ENCODE data around the gene RASA3.
"Not testable (repeated sequence)": the region's sequence is repeated elsewhere in the genome, so short reads cannot be mapped to it uniquely, and the experiment has no call there.

RASA3 gene

DNA sequence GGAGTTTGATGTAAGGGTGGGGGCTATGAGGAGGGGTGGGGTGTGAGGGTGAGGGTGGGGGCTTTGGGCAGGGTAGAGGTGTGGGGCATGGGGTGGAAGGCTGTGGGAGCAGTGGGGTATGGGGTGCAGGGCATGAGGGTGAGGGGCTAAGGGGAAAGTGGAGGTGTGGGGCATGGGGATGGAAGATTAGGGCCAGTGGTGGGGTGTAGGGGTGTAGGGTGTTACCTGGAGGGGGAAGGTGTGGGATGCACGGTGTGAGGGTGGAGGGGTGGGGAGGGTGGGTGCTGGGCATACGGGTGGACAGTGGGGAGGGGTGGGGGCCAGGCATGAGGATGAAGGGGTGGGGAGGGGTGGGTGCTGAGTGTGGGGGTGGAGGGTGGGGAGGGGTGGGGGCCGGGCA lies 22.9 kb upstream of the RASA3 start:
- no peak for DNase-seq

DNA sequence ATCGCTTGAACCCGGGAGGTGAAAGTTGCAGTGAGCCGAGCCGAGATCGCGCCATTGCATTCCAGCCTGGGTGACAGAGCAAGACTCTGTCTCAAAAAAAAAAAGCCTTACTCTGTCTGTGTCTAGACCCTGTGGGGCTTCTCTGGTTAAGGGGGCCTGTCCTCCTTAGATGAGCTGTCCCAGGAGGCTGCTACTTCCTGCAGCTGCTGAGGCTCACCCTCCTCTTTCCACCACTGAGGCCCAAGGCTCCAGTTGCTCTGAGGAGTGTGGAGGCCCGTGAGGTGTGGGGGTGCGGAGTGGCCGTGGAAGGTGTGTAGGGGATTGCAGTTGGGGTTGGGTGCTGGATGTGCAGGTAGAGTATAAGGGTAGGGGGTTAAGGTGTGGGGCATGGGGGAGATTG lies 22.1 kb upstream of the RASA3 start:
- DNase-seq, result no peak

DNA sequence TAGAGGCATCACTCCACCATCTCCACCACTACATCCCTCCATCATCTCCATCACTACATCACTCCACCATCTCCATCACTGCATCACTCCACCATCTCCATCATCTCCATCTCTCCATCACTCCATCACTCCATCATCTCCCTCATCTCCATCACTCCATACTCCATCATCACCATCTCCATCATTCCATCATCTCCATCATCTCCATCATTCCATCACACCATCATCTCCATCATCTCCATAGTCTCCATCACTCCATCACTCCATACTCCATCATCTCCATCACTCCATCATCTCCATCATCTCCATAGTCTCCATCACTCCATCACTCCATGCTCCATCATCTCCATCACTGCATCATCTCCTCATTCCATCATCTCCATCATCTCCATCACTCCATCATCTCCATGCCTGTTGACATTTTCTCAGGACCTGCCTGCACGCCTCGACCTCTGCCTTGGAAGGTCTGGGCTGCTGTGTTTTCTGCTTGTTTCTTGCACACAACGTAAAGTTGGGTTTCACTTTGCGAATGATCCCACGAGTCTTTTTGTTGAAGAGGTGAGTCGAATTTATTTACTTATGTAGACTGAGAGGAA lies 21.2 kb upstream of the RASA3 start:
- DNase-seq, result no peak

DNA sequence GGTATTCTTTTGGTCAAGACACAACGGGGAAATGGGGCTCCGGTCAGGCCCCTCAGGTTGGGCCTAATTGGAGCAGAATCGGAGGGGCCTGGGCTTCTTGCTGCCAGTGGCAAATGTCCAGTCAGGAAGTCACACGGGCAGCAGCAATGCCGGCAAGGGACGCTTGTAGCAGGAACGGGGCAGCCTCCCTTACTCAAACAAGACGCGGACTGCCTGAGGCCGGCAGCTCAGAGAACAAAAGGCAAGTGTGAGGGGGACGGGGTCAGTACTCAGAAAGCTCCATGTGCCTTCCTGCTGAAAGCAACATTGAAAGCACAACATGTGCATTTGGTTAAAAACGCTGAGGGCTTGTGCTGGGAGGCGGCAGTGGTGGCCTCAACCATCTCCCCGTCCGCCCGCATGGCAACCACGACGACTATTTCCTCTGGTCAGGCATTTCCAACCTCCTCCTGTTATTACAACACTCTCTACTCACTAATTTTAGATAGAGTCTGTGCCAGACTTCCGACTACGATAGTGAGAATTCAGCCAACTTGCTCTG lies 20.5 kb upstream of the RASA3 start:
- DNase-seq, result no peak

DNA sequence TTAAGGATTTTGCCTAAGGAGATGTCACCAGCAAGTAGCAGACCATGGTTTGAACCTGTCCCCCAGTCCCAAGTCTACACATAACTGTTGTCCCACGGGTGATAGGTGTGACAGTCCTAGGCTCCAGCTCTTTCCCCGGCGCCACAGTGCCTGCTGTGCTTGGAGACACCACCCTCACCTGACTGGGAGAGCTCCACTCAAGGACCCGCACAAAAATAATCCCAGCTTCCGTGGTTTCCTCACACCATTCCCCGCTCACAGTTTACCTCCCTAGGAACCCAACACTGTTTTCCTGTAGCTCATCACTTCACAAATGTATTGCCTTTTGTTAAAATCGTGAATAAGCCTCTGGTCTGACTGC lies 19.8 kb upstream of the RASA3 start:
- DNase-seq, result no peak

DNA sequence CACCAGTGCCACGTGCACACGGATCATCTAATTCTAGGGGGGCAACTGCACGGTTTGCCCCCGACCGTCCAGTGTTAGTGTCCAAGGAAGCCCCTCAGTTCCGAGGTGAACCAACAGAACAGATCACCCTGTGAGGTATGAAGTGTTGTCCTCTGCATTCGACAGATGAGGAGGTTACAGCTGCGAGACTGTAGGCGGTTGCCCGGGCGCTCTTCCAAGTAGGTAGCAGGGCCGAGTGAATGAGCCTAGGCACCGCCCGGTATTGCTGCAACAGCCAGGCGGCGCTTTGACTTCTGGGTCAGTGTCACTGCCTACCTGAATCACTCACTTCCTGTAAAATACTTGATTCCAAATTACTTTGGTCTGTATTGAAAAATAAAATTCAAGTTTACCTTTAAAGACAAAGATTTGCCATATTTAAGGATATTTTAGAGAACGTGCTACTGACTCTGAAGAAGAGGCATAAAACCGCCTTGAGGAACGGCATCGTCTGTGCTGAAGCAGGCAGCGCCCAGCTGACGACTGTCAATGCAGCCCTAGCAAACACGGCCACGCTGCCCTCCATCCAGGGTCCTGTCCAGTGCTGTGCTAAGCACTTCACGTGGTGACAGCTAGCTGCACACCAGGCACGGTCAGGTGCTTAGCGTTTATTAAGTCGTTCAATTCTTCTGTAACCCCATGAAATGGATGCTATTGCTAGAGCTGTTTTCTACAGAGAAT lies 19.3 kb upstream of the RASA3 start:
- no peak for DNase-seq

DNA sequence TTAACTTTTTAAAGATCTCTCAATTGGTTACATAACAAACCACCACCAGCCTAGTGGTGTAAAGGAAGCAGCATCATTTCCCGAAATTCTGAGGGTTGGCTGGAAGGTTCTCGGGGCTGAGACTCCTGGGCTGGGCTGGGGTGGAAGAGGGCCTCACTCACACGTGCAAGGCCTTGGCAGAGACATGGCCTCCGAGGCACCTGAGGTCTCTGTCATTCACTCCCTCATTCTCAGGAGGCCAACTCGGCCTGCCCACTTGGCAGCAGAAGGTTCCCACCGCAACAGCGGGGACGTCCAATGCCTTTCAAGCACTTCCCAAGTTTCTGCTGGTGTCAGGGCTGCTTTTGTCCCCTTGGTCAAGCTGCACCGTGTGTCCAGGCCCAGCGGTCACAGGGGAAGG lies 18.6 kb upstream of the RASA3 start:
- DNase-seq, result no peak

DNA sequence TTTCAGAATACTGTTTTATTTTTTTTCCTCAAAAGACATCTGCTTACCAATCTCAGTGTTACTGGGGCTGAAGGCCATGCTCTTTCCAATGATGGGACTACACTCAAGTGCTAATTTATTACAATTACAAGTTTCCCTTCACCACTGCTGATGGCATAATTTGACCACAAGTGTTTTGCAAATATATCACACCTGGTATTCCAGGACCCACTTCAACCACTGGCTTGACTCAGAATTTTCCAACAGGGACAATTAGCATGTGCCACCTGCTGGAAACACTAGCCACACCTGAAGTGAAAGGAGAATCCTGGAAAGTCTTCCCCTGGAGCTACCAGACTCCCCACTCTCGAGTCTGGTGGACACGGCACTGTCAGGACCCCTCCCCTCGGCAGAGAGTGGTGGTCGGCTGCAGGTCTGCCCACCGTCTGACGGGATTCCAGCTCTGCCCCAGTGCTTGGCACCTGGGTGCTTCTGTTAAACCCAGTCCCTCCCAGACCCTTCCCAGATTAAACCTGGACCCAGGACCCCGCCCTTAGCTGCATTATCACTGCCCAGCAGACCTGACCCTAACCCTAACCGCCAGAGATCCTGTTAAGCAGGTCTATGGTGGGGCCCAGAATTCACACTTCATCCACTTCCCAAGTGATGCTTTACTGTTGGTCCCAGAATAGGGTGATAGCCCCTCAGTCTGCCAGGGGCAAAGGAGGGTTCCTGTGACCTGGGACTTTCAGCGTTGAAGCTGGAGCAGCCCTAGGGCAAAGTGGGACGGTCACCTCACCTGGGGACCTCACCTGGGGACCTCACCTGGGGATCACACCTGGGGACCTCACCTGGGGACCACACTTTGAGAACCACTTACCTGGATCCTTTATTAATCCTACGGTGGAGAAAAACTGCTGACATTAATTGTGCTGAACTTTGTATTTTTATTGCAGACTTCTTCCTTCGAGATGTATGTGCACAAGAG lies 17.6 kb upstream of the RASA3 start:
- no peak for DNase-seq

DNA sequence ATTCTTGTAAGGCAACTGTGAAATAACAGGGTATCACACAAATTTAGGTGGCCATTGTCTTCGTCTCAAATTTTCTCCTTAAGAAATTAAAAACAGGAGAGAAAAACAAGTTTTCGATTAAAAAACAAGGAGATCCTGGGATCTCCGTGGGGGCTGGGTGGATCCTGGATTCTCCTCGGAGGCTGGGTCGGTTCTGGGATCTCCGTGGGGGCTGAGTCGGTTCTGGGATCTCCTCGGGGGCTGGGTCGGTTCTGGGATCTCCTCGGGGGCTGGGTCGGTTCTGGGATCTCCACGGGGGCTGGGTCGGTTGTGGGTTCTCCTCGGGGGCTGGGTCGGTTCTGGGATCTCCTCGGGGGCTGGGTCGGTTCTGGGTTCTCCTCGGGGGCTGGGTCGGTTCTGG lies 16.5 kb upstream of the RASA3 start:
- not testable (repeated sequence) for DNase-seq

DNA sequence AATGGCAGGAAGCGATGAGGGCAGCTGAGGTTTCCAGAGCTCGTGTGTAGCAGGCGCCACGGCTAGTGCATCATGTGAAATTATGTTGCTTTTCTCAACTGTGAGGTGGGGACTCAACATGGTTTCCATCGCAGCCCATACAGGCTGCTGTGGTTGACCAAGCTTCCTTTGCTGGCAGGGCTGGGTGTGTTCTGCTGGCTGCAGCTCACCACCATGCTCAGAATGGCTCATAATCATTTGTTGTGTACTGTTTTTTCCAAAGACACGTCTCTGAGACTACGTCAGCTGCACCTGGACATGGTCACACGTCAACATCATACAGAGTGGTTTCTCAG lies 16.1 kb upstream of the RASA3 start:
- no peak for DNase-seq

DNA sequence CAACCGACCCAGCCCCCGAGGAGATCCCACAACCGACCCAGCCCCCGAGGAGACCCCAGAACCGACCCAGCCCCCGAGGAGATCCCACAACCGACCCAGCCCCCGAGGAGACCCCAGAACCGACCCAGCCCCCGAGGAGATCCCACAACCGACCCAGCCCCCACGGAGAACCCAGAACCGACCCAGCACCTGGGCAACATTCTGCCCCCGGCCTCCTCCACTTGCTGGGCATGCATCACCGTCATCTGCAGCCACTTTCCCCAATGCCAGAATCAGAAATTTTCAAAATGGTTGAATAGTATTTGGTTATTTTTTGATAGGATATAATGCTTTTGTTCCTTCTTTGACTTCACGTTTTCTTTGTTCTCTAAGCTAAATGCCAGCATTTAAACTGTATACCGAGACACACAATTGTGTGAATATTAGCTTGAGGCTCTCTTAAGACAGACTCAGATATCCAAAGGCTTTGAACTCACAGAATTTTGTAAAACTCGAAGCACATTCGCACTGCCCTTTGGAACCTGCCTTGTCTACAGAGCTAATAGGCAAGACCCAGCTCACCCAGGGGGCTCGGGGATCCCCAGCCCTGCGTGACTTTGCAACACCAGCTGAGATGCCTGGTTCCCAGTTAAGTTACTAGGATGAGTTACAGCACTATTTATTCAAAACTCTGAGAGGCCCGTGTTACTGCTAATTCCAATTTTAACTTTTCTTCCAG lies 15.5 kb upstream of the RASA3 start:
- DNase-seq, result no peak

DNA sequence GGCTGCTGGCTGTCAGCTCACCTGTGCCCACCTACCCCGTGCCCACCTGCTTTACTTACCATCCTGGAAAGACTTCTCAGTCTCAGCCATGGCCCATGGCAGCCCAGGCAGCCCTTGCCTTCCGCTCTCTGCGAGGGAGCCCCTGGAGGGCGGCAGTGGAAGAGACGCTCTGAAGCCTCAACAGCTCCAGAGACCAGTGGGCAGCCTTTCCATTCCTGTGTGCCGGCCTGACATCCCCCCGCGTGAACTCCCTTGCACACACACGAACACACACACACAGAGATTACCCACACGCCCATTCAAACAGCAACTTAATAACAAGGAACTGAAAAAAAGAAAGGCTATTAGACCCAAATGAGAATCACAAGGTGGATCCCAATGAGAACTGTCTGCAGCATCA lies 14.2 kb upstream of the RASA3 start:
- DNase-seq, result no peak

DNA sequence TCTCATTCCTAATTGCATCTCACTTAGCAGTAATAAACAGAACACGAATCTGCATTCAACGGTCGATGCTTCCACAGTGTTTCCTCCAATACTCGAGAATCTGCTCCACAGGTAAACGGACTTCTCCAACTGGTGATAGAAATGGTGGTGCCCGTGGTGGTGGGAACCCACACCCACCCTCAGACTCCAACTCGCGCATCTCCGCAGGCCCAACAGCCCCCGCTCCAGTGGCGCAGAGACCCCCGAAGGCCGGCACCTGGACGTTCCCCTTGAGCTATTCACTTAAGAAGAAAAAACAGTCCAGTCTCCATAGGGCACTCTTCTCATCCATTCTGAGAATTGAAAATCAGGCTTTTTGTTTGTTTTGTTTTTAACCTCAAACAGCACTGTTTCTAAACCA lies 13.8 kb upstream of the RASA3 start:
- DNase-seq, result no peak

DNA sequence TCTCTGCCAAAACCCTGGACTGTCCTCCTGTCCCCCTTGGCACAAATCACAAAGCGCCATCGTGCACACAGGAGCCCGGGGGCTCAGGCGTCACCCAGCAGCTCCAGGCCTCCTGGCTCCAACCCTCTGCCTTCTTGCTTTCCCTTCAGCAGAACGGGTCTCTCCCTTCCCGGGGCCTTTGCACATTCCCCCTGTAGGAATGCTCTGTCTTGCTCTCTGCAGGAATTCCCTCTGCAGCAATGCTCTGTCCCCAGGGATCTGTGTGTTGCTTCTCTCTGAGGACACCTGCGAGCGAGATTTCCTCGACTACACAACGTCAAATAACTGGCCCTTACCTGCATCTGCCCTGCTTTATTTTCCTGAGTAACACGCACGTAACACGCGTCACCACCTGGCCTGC lies 13.3 kb upstream of the RASA3 start:
- DNase-seq, result no peak

DNA sequence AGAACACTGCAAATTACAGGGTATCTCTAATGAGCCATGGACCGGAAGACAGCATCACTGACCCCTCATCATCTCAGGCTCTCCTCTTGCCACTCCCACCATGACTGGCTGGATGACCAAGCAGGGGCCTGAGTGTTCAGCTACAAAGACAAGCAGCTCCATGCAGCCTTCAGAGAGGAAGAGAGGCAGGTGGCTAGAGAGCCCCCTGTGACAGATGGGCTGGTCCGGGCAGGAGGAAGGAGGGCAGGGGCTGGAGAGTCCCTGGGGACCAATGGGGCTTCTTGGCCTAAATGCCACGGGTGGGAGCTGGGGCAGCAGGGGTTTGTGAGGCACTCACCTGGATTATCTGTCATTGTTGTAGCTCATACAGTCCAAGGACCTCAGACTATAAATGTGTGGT lies 12.8 kb upstream of the RASA3 start:
- no peak for DNase-seq

DNA sequence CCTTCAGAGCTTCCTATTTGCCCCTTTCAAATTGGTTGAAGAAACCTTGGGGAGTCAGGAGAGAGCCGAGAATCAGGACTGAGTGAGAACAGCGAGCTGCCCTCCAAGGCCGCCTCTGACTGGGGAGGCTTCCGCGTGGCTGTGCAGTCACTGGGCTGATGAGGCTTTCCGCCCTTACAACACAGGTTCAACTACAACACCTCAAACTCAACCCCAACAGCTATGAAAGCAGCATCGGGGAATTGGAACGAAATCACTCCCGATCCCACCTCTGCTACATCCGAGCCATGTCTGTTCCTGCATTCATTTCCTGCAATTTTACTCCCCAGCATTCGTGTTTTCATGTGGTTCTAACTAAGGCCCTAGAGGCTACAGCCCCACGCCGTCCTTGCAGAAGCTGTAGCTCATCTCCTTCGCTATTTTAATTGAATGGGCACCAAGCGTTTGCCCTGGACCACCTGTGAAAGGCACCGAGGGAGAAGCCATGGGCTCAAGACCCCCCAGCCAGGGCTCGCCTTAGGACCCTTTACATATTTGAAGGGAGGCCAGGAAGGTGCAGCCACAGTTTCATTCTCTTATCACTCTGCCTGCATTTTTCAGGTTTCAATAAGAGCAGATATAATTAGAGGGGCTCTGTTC lies 12.3 kb upstream of the RASA3 start:
- DNase-seq, result no peak

DNA sequence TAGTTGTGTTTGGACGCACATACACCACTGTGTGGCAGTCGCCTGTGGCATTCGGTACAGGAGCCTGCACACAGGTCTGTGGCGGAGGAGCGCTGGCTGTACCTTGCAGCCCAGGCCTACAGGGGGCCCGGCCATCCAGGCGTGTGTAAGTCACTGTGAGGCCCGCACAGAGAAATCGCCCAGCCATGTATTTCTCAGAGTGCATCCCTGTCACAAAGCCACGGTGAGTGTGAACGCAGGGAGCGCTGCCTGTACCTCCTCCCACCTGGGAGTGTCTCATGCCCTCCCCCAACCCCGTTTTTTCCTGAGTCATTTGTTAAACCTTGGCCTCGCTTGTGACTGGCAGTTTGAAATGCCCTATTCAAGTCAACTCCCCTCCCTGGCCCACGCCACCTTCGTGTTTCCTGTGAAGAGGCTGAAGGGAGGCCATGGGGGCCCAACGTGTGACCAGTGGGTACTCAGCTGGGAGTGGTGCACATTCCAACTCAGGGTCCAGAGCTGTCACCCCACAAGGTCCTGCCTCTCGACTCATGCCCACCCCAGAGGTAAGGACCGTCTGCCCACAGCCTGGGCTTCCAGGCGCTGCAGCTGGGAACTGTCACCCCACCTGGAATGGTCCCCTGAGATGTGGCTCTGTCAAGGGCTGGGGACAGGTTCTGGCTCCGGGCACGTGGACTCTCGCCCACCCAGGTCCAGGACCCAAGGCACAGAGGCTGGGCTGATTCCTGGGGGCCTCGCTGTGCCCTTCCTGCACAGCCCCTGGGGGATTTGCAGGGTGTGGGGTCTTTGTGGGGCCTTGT lies 11.6 kb upstream of the RASA3 start:
- no peak for DNase-seq

DNA sequence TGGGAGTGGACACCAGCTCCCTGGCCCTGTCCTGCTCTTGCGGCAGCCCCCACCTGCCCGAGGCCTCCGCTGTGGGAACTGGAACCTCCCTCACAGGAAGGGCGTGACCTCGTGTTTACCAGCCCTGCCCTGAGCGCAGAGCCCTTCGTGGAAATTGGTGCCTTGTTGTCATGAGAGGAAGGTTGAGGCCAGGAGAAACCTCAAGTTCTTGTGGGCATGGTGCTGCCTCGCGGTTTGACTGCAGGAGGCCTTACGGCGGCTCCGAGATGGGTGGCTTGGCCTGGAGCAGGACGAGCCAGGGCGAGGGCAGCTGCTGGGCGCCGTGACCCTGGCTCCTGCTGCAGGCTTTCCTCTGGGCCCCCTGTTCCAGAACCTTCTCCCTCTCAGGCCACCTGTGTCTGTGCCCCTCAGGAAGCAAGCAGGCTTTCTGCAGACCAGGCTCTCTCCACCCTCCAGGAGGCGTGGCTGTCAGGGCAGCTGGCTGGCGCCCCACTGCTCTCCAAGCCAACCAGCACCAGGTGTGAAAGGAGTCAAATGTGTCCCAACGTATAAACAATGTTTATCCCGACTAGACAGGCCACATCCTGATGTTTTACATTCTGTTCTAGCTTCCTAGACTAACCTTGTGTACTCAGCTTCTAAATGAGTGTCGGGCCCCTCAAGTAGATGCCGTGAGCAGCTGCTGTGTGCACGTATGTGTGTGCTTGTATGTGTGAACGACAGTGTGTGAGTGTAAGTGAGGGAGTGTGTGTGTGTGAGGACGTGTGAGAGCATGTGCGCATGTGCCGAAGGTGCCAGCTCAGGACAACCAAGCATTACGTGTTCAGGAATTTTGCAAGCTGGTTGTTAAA lies 10.4 kb upstream of the RASA3 start:
- no peak for DNase-seq

DNA sequence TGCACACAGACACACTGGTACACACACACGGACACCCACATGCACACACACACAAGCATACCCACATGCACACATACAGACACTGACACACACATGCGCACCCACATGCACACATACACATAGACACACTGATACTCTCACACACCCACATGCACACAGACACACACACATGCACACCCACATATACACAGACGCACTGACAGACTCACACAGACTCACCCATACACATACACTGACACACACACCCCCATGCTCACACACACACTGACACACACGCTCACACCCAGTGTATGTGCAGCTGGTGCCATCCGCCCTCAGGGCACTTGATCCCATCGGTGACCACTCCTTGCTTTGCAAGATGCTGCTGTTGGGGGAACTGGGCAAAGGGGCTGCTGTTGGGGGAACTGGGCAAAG lies 9.7 kb upstream of the RASA3 start:
- DNase-seq, result no peak

DNA sequence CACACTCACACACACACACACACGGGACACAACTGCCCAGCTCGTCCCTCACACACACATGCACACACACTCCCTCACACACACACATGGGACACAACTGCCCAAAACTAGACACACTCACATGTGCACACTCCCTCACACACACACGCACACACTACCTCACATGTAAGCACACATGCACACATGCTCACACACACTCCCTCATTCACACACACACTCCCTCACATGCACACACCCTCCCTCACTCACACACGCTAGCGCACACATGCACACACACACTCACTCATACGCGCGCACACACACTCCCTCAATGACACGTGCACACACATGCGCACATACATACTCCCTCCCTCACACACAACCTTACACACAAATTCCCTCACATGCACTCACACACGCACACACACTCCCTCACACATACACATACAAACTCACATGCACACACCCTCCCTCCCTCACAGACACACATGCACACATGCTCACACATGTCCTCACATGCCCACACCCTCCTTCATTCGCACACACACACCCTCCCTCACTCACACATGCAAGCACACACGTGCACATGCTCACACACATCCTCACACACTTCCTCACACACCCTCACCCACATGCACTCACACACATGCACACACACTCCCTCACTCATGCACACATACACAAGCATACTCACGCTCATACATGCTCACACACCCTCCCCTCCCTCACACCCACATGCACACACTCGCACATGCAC lies 9.0 kb upstream of the RASA3 start:
- no peak for DNase-seq
